OCI-LY3 (cell line): ENCODE data around the gene C10orf71.

Experiments used
- CTCF ChIP-seq: fragments of 200-600, 300-600 bp; sonication (generic); IDR thresholded peaks from 2 replicates; pipeline ENCODE4 v1.5.1; 2014; ENCODE audit warnings: antibody characterized with exemption, low read length, low read depth
- EZH2phosphoT487 ChIP-seq: fragments of 200-600 bp; shearing (Covaris generic); IDR thresholded peaks from 2 replicates; pipeline ENCODE4 v1.6.1; 2018; ENCODE audit warnings: antibody characterized with exemption, mixed run types, low read depth

GRCh38 chr10:49288341-49289065 lies 10.5 kb upstream of the C10orf71 start:
- TF ChIP-seq CTCF, result no peak
- TF ChIP-seq EZH2phosphoT487, result no peak
